Skin epidermis (tissue), 12 donors: ENCODE results near the gene SLF2.
A peak's percentile ranks its signal among the peaks of the same experiment; 100 is the strongest.

Experiments used
- H3K27ac ChIP-seq, 21 experiments: fragments of 200-600 bp; sonication (generic) in 11 of 21; one replicate each; pipeline ENCODE4 v1.5.0; 2020; ENCODE audit warnings: mild to moderate bottlenecking in 3 of 21, inconsistent platforms in 2 of 21, moderate library complexity in 2 of 21
- H3K4me3 ChIP-seq, 7 experiments: fragments of 200-600 bp; sonication (generic) in 2 of 7; one replicate each; pipeline ENCODE4 v1.5.0; 2020; ENCODE audit warnings: inconsistent platforms in 2 of 7, mild to moderate bottlenecking in 2 of 7, moderate library complexity in 1 of 7

The SLF2 gene

GRCh38 chr10:100986952-100987684, 74.4 kb downstream of the SLF2 start, which contains the start of the genes MRPL43 and TWNK:
TSS of gene MRPL43 (minus strand) at chr10:100987497. CDS start at chr10:100987443, 54 bp downstream.
TSS of gene TWNK (plus strand) at chr10:100987543. CDS start at chr10:100988211, 668 bp downstream.
- peak within 1 kb of the TSS; percentile 68 to 99 (median 77) for H3K4me3 ChIP-seq
- peak within 1 kb of the TSS; percentile 56 to 93 (median 80) for H3K27ac ChIP-seq

GRCh38 chr10:100987685-100988049, 74.9 kb downstream of the SLF2 start:
- H3K4me3 ChIP-seq: peak overlapping the region; percentile 68 to 99 (median 77)
- peak overlapping the region in 18 of 21 experiments; percentile 62 to 93 (median 80) for H3K27ac ChIP-seq

- Histone ChIP-seq H3K27ac (peak overlapping the region in 3 of 21 experiments; percentile 84 to 91 (median 87)), H3K4me3 (peak overlapping the region; percentile 68 to 99 (median 77))
These were observed 75.4 kb downstream of the SLF2 start for GRCh38 chr10:100988166-100988565.

GRCh38 chr10:100989088-100989487, 76.3 kb downstream of the SLF2 start:
- H3K27ac ChIP-seq: no peak overlapping the region
- no peak overlapping the region for H3K4me3 ChIP-seq

GRCh38 chr10:100993986-100994708, 81.4 kb downstream of the SLF2 start:
- Histone ChIP-seq H3K4me3 (no peak overlapping the region), H3K27ac (no peak overlapping the region)

- Histone ChIP-seq H3K4me3 (no peak overlapping the region), H3K27ac (no peak overlapping the region)
These were observed 82.4 kb downstream of the SLF2 start for GRCh38 chr10:100995181-100995580.

GRCh38 chr10:100996678-100997359, 84.1 kb downstream of the SLF2 start:
- H3K4me3 ChIP-seq: peak overlapping the region; percentile 66 to 92 (median 83)
- H3K27ac ChIP-seq: peak overlapping the region; percentile 39 to 100 (median 98)

GRCh38 chr10:100997360-100998182, 84.8 kb downstream of the SLF2 start:
- H3K4me3 ChIP-seq: peak overlapping the region; percentile 66 to 92 (median 83)
- peak overlapping the region; percentile 39 to 100 (median 98) for H3K27ac ChIP-seq

GRCh38 chr10:100998183-100998990, 85.6 kb downstream of the SLF2 start:
- Histone ChIP-seq H3K27ac (peak overlapping the region; percentile 87 to 100 (median 98)), H3K4me3 (peak overlapping the region; percentile 66 to 92 (median 83))

- peak overlapping the region; percentile 66 to 92 (median 83) for H3K4me3 ChIP-seq
- peak overlapping the region; percentile 87 to 100 (median 98) for H3K27ac ChIP-seq
These were observed 86.4 kb downstream of the SLF2 start for GRCh38 chr10:100998991-100999741.

- Histone ChIP-seq H3K4me3 (peak within 1 kb of the TSS; percentile 66 to 92 (median 83)), H3K27ac (peak within 1 kb of the TSS; percentile 88 to 100 (median 98))
These were observed 87.0 kb downstream of the SLF2 start, which contains the start of gene LZTS2 for GRCh38 chr10:100999742-101000126. TSS of gene LZTS2 (plus strand) at chr10:100999808. CDS start at chr10:101002539, 2,731 bp downstream.

- H3K4me3 ChIP-seq: peak overlapping the region; percentile 66 to 92 (median 83)
- H3K27ac ChIP-seq: peak overlapping the region; percentile 71 to 100 (median 98)
These were observed 87.6 kb downstream of the SLF2 start for GRCh38 chr10:101000127-101000914.

- peak overlapping the region; percentile 66 to 92 (median 83) for H3K4me3 ChIP-seq
- H3K27ac ChIP-seq: peak overlapping the region in 20 of 21 experiments; percentile 71 to 100 (median 98)
These were observed 88.3 kb downstream of the SLF2 start for GRCh38 chr10:101000915-101001658.

GRCh38 chr10:101001659-101002035, 88.9 kb downstream of the SLF2 start:
- Histone ChIP-seq H3K27ac (peak overlapping the region in 17 of 21 experiments; percentile 17 to 100 (median 98)), H3K4me3 (peak overlapping the region in 3 of 7 experiments; percentile 83 to 92 (median 88))

GRCh38 chr10:101002456-101002855, 89.7 kb downstream of the SLF2 start:
- no peak overlapping the region for H3K4me3 ChIP-seq
- peak overlapping the region in 10 of 21 experiments; percentile 19 to 100 (median 98) for H3K27ac ChIP-seq
